ENCODE measurements around the gene ALKAL2.

The ALKAL2 gene

GRCh38 chr2:310994-311393 lies 23.1 kb upstream of the ALKAL2 start:
- no peak for DNase-seq
- Histone ChIP-seq H3K9me3 (ENCODE audit: control extremely low read depth in 1 of 5, control insufficient read depth in 4 of 5, insufficient read depth in 2 of 5, low read depth in 1 of 5, low read length in 4 of 5) (no peaks in the 10 kb centered on the region), H3K4me3 (ENCODE audit: control insufficient read depth in 1 of 7, extremely low read depth in 1 of 7, insufficient read depth in 4 of 7, low read depth in 2 of 7, low read length in 6 of 7) (no peak overlapping the region), H3K27ac (ENCODE audit: insufficient read depth in 1 of 2, low read depth in 1 of 2, low read length in 2 of 2, poor library complexity in 1 of 2, severe bottlenecking in 2 of 2) (no peak overlapping the region), H3K36me3 (ENCODE audit: control insufficient read depth in 4 of 4, insufficient read depth in 4 of 4, low read length in 3 of 4) (no peaks in the 10 kb centered on the region), H3K27me3 (replicated peaks in 2 of 5; ENCODE audit: control insufficient read depth in 4 of 5, insufficient read depth in 5 of 5, low read length in 4 of 5) (no peaks in the 10 kb centered on the region), H3K4me1 (ENCODE audit: control extremely low read depth in 1 of 4, control insufficient read depth in 4 of 4, insufficient read depth in 4 of 4, low read length in 3 of 4) (no peaks in the 10 kb centered on the region)
- 87% methylated on average over 3 of the region's 5 CpGs for WGBS (ENCODE audit: insufficient coverage)
- CTCF ChIA-PET: no interaction called here
- POLR2A ChIA-PET: no interaction called here

GRCh38 chr2:309954-310510 lies 22.1 kb upstream of the ALKAL2 start:
- H3K4me3 ChIP-seq (ENCODE audit: control insufficient read depth in 1 of 7, extremely low read depth in 1 of 7, insufficient read depth in 4 of 7, low read depth in 2 of 7, low read length in 6 of 7): no peak overlapping the region
- peaks cover 0 to 2% (median 0%) of the 10 kb centered on the region in 5 experiments for H3K27me3 ChIP-seq (replicated peaks in 2 of 5; ENCODE audit: control insufficient read depth in 4 of 5, insufficient read depth in 5 of 5, low read length in 4 of 5)
- H3K4me1 ChIP-seq (ENCODE audit: control extremely low read depth in 1 of 4, control insufficient read depth in 4 of 4, insufficient read depth in 4 of 4, low read length in 3 of 4): no peaks in the 10 kb centered on the region
- ChIA-PET CTCF (no interaction called here), POLR2A (no interaction called here)
- no peak overlapping the region for H3K27ac ChIP-seq (ENCODE audit: insufficient read depth in 1 of 2, low read depth in 1 of 2, low read length in 2 of 2, poor library complexity in 1 of 2, severe bottlenecking in 2 of 2)
- DNase-seq: no peak
- H3K36me3 ChIP-seq (ENCODE audit: control insufficient read depth in 4 of 4, insufficient read depth in 4 of 4, low read length in 3 of 4): no peaks in the 10 kb centered on the region
- 67% methylated on average over 4 of the region's 10 CpGs for WGBS (ENCODE audit: insufficient coverage)
- no peaks in the 10 kb centered on the region for H3K9me3 ChIP-seq (ENCODE audit: control extremely low read depth in 1 of 5, control insufficient read depth in 4 of 5, insufficient read depth in 2 of 5, low read depth in 1 of 5, low read length in 4 of 5)

GRCh38 chr2:309148-309953 lies 21.5 kb upstream of the ALKAL2 start:
- no peaks in the 10 kb centered on the region for H3K4me1 ChIP-seq (ENCODE audit: control extremely low read depth in 1 of 4, control insufficient read depth in 4 of 4, insufficient read depth in 4 of 4, low read length in 3 of 4)
- no peaks in the 10 kb centered on the region for H3K36me3 ChIP-seq (ENCODE audit: control insufficient read depth in 4 of 4, insufficient read depth in 4 of 4, low read length in 3 of 4)
- no peaks in the 10 kb centered on the region for H3K9me3 ChIP-seq (ENCODE audit: control extremely low read depth in 1 of 5, control insufficient read depth in 4 of 5, insufficient read depth in 2 of 5, low read depth in 1 of 5, low read length in 4 of 5)
- POLR2A ChIA-PET: no interaction called here
- no peak overlapping the region for H3K27ac ChIP-seq (ENCODE audit: insufficient read depth in 1 of 2, low read depth in 1 of 2, low read length in 2 of 2, poor library complexity in 1 of 2, severe bottlenecking in 2 of 2)
- CTCF ChIA-PET: no interaction called here
- 75% methylated on average over 9 of the region's 13 CpGs for WGBS (ENCODE audit: insufficient coverage)
- DNase-seq: no peak
- H3K4me3 ChIP-seq (ENCODE audit: control insufficient read depth in 1 of 7, extremely low read depth in 1 of 7, insufficient read depth in 4 of 7, low read depth in 2 of 7, low read length in 6 of 7): no peak overlapping the region
- H3K27me3 ChIP-seq (replicated peaks in 2 of 5; ENCODE audit: control insufficient read depth in 4 of 5, insufficient read depth in 5 of 5, low read length in 4 of 5): peaks cover 0 to 2% (median 0%) of the 10 kb centered on the region in 5 experiments

- CTCF ChIA-PET: no interaction called here
- Histone ChIP-seq H3K4me1 (ENCODE audit: control extremely low read depth in 1 of 4, control insufficient read depth in 4 of 4, insufficient read depth in 4 of 4, low read length in 3 of 4) (no peaks in the 10 kb centered on the region), H3K27ac (ENCODE audit: insufficient read depth in 1 of 2, low read depth in 1 of 2, low read length in 2 of 2, poor library complexity in 1 of 2, severe bottlenecking in 2 of 2) (no peak overlapping the region), H3K36me3 (ENCODE audit: control insufficient read depth in 4 of 4, insufficient read depth in 4 of 4, low read length in 3 of 4) (no peaks in the 10 kb centered on the region), H3K9me3 (ENCODE audit: control extremely low read depth in 1 of 5, control insufficient read depth in 4 of 5, insufficient read depth in 2 of 5, low read depth in 1 of 5, low read length in 4 of 5) (peaks cover 0 to 10% (median 0%) of the 10 kb centered on the region in 5 experiments), H3K27me3 (replicated peaks in 2 of 5; ENCODE audit: control insufficient read depth in 4 of 5, insufficient read depth in 5 of 5, low read length in 4 of 5) (peaks cover 0 to 2% (median 0%) of the 10 kb centered on the region in 5 experiments), H3K4me3 (ENCODE audit: control insufficient read depth in 1 of 7, extremely low read depth in 1 of 7, insufficient read depth in 4 of 7, low read depth in 2 of 7, low read length in 6 of 7) (no peak overlapping the region)
- WGBS (ENCODE audit: insufficient coverage): 94% methylated on average over 9 of the region's 9 CpGs
- POLR2A ChIA-PET: no interaction called here
- no peak for DNase-seq
These were observed 17.5 kb upstream of the ALKAL2 start for GRCh38 chr2:305366-305765.

GRCh38 chr2:296354-296753 lies 8.5 kb upstream of the ALKAL2 start:
- ChIA-PET CTCF (no interaction called here), POLR2A (no interaction called here)
- no peak overlapping the region for H3K27ac ChIP-seq (ENCODE audit: insufficient read depth in 1 of 2, low read depth in 1 of 2, low read length in 2 of 2, poor library complexity in 1 of 2, severe bottlenecking in 2 of 2)
- no peaks in the 10 kb centered on the region for H3K36me3 ChIP-seq (ENCODE audit: control insufficient read depth in 4 of 4, insufficient read depth in 4 of 4, low read length in 3 of 4)
- no peak for DNase-seq
- H3K4me3 ChIP-seq (ENCODE audit: control insufficient read depth in 1 of 7, extremely low read depth in 1 of 7, insufficient read depth in 4 of 7, low read depth in 2 of 7, low read length in 6 of 7): no peak overlapping the region
- H3K9me3 ChIP-seq (ENCODE audit: control extremely low read depth in 1 of 5, control insufficient read depth in 4 of 5, insufficient read depth in 2 of 5, low read depth in 1 of 5, low read length in 4 of 5): peaks cover 0 to 2% (median 0%) of the 10 kb centered on the region in 5 experiments
- H3K4me1 ChIP-seq (ENCODE audit: control extremely low read depth in 1 of 4, control insufficient read depth in 4 of 4, insufficient read depth in 4 of 4, low read length in 3 of 4): no peaks in the 10 kb centered on the region
- WGBS (ENCODE audit: insufficient coverage): 95% methylated on average over 2 of the region's 3 CpGs
- peaks cover 0 to 28% (median 11%) of the 10 kb centered on the region in 5 experiments for H3K27me3 ChIP-seq (replicated peaks in 2 of 5; ENCODE audit: control insufficient read depth in 4 of 5, insufficient read depth in 5 of 5, low read length in 4 of 5)

GRCh38 chr2:295090-295489 lies 7.2 kb upstream of the ALKAL2 start:
- peaks cover 3 to 33% (median 16%) of the 10 kb centered on the region in 5 experiments for H3K27me3 ChIP-seq (replicated peaks in 2 of 5; ENCODE audit: control insufficient read depth in 4 of 5, insufficient read depth in 5 of 5, low read length in 4 of 5)
- no peak overlapping the region for H3K27ac ChIP-seq (ENCODE audit: insufficient read depth in 1 of 2, low read depth in 1 of 2, low read length in 2 of 2, poor library complexity in 1 of 2, severe bottlenecking in 2 of 2)
- peaks cover 0 to under 1% (median 0%) of the 10 kb centered on the region in 4 experiments for H3K4me1 ChIP-seq (ENCODE audit: control extremely low read depth in 1 of 4, control insufficient read depth in 4 of 4, insufficient read depth in 4 of 4, low read length in 3 of 4)
- ChIA-PET POLR2A (no interaction called here), CTCF (no interaction called here)
- 93% methylated on average over 5 of the region's 5 CpGs for WGBS (ENCODE audit: insufficient coverage)
- no peak for DNase-seq
- H3K36me3 ChIP-seq (ENCODE audit: control insufficient read depth in 4 of 4, insufficient read depth in 4 of 4, low read length in 3 of 4): no peaks in the 10 kb centered on the region
- H3K9me3 ChIP-seq (ENCODE audit: control extremely low read depth in 1 of 5, control insufficient read depth in 4 of 5, insufficient read depth in 2 of 5, low read depth in 1 of 5, low read length in 4 of 5): no peaks in the 10 kb centered on the region
- no peak overlapping the region for H3K4me3 ChIP-seq (ENCODE audit: control insufficient read depth in 1 of 7, extremely low read depth in 1 of 7, insufficient read depth in 4 of 7, low read depth in 2 of 7, low read length in 6 of 7)

GRCh38 chr2:290090-290722 lies 2.3 kb upstream of the ALKAL2 start:
- CTCF ChIA-PET: interaction anchor here (0.8 to 2.7 kb wide), 11 partner anchors 10 to 348 kb away, joined by 3 to 21 read pairs (median 4); no protein-coding TSS in a partner anchor
- DNase-seq: peak; percentile 71 to 77 (median 75)
- H3K4me3 ChIP-seq (ENCODE audit: control insufficient read depth in 1 of 7, extremely low read depth in 1 of 7, insufficient read depth in 4 of 7, low read depth in 2 of 7, low read length in 6 of 7): peak overlapping the region; percentile 3 to 83 (median 61)
- POLR2A ChIA-PET: no interaction called here
- H3K9me3 ChIP-seq (ENCODE audit: control extremely low read depth in 1 of 5, control insufficient read depth in 4 of 5, insufficient read depth in 2 of 5, low read depth in 1 of 5, low read length in 4 of 5): no peaks in the 10 kb centered on the region
- H3K4me1 ChIP-seq (ENCODE audit: control extremely low read depth in 1 of 4, control insufficient read depth in 4 of 4, insufficient read depth in 4 of 4, low read length in 3 of 4): peaks cover 0 to 29% (median 23%) of the 10 kb centered on the region in 4 experiments
- 5% methylated on average over 4 of the region's 15 CpGs for WGBS (ENCODE audit: insufficient coverage)
- H3K36me3 ChIP-seq (ENCODE audit: control insufficient read depth in 4 of 4, insufficient read depth in 4 of 4, low read length in 3 of 4): no peaks in the 10 kb centered on the region
- no peak overlapping the region for H3K27ac ChIP-seq (ENCODE audit: insufficient read depth in 1 of 2, low read depth in 1 of 2, low read length in 2 of 2, poor library complexity in 1 of 2, severe bottlenecking in 2 of 2)
- peaks cover 17 to 52% (median 29%) of the 10 kb centered on the region in 5 experiments for H3K27me3 ChIP-seq (replicated peaks in 2 of 5; ENCODE audit: control insufficient read depth in 4 of 5, insufficient read depth in 5 of 5, low read length in 4 of 5)

Measured in common myeloid progenitor, CD34-positive (primary cell).